ENCODE measurements around the gene TTLL5. TPM values are rescaled to one million over a fixed set of nuclear protein-coding genes. Genes with fewer than 3 reads are reported as not detected.

Gene TTLL5
- total RNA-seq, 3 donors from 2014 or later, result 21.9 to 66.6 (median 35.7) TPM

DNA sequence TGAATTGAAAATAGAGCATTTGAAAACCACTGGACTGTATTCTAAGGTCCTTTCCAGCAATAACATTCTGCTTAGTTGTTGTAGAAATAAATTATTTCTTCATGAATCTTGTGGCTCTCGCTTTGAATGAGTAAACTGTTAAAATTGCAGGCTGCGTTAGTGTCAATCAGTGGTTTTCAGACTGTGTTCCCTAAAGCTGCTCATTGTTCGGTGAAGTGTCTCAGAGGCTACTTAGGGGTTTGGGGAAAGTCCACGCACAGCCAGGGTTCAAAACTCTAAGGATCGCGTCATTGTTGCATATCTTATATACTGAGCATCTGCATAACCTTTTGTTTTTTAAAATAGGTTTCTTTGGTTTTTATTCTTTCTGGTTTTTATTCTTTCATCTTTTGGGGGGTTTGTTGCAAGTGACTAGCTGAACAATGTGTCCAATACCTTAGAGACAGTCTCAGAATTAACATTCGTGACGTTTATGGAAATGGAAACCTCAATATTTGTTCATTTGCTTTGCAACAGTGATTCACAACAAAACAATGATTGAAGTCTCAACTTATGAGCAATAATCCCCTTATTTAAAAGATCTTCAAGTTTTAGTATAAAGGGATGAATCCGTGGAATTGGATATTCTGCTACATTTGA lies 108.1 kb downstream of the TTLL5 start:
- Histone ChIP-seq H3K4me1 (no peaks in the 10 kb centered on the region), H3K4me3 (no peak overlapping the region), H3K27ac (no peak overlapping the region), H3K27me3 (no peaks in the 10 kb centered on the region), H3K36me3 (no peaks in the 10 kb centered on the region), H3K9me3 (no peaks in the 10 kb centered on the region)
- TF ChIP-seq POLR2A (IDR thresholded peaks at IDR 0.05) (no peak), POLR2AphosphoS5 (IDR thresholded peaks at IDR 0.05) (no peak)
- TF ChIP-seq, protein P1, sequence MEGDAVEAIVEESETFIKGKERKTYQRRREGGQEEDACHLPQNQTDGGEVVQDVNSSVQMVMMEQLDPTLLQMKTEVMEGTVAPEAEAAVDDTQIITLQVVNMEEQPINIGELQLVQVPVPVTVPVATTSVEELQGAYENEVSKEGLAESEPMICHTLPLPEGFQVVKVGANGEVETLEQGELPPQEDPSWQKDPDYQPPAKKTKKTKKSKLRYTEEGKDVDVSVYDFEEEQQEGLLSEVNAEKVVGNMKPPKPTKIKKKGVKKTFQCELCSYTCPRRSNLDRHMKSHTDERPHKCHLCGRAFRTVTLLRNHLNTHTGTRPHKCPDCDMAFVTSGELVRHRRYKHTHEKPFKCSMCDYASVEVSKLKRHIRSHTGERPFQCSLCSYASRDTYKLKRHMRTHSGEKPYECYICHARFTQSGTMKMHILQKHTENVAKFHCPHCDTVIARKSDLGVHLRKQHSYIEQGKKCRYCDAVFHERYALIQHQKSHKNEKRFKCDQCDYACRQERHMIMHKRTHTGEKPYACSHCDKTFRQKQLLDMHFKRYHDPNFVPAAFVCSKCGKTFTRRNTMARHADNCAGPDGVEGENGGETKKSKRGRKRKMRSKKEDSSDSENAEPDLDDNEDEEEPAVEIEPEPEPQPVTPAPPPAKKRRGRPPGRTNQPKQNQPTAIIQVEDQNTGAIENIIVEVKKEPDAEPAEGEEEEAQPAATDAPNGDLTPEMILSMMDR (IDR thresholded peaks at IDR 0.05), result no peak
- intact Hi-C loops (cut with DNase I; ENCODE audit: low total_unique reads), result no loop called here
- DNase-seq (ENCODE audit: low spot score in 2 of 2), result no peak

DNA sequence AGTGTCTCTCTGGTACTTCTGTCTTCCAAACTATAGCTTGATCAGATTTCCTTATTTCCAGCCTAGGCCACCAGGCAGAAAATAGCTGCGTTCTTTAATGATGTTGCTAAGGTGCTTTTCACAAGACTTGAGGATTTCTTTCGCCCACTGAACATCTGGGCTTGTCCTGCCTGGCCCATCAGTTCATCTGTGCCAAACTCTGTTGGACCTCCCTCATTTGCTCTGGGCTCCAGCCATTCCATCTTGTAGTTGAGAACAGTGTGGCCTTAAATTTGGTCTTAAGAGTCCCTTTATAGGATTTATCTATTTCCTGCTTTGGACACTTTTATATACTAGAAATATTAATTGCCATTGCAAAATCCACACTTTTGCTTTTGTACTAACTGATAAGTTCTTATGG lies 109.6 kb downstream of the TTLL5 start:
- no peaks in the 10 kb centered on the region for H3K27me3 ChIP-seq
- H3K27ac ChIP-seq, result no peak overlapping the region
- H3K4me3 ChIP-seq, result no peak overlapping the region
- no peaks in the 10 kb centered on the region for H3K9me3 ChIP-seq
- H3K4me1 ChIP-seq, result no peaks in the 10 kb centered on the region
- TF ChIP-seq POLR2A (IDR thresholded peaks at IDR 0.05) (no peak), POLR2AphosphoS5 (IDR thresholded peaks at IDR 0.05) (no peak)
- TF ChIP-seq, protein P1 (IDR thresholded peaks at IDR 0.05), result no peak
- DNase-seq (ENCODE audit: low spot score in 2 of 2), result no peak
- no peaks in the 10 kb centered on the region for H3K36me3 ChIP-seq
- intact Hi-C loops (cut with DNase I; ENCODE audit: low total_unique reads), result no loop called here

DNA sequence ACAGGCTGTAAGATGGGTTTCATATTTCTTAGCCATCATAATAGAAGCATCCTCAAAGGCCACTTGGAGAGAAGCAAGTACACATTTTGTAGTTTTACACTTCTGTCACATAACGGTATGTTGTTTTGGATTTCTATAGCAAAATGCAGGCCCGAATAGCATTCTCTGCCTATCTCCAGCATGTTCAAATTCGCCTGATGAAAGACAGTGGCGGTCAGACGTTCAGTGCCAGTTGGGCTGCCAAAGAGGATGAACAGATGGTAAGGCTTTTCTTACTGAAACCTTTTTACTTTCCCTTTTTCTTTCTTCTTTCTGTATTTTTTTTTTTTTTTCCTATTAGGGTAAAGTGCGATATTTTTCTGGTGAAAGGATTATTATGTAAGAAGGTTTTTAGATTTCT lies 110.5 kb downstream of the TTLL5 start:
- TF ChIP-seq, protein P1 (IDR thresholded peaks at IDR 0.05), result no peak
- TF ChIP-seq POLR2AphosphoS5 (IDR thresholded peaks at IDR 0.05) (no peak), POLR2A (IDR thresholded peaks at IDR 0.05) (no peak)
- Histone ChIP-seq H3K4me1 (no peaks in the 10 kb centered on the region), H3K4me3 (no peak overlapping the region), H3K9me3 (no peaks in the 10 kb centered on the region), H3K27me3 (no peaks in the 10 kb centered on the region), H3K27ac (no peak overlapping the region), H3K36me3 (no peaks in the 10 kb centered on the region)
- intact Hi-C loops (cut with DNase I; ENCODE audit: low total_unique reads), result no loop called here
- no peak for DNase-seq (ENCODE audit: low spot score in 2 of 2)

DNA sequence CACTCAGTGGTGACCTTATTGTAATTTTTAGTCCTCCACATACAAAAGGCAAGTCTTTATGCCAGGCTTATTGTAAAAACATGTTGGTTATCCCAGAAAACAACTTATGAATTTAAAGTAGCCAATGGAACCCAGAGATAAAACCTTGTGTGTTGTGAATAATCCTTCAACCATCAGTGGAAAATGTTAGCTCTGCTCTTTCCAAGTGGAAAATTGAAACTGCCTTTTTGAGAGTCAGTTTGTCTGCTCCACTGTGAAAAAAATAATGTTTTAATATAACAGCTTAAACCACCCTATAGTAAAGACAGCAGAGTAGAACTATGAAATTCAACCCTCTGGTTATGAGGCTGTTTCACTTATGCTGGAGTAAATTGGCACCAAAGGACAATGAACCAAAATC lies 112.0 kb downstream of the TTLL5 start:
- intact Hi-C loops (cut with DNase I; ENCODE audit: low total_unique reads), result no loop called here
- Histone ChIP-seq H3K36me3 (no peaks in the 10 kb centered on the region), H3K27ac (no peak overlapping the region), H3K9me3 (no peaks in the 10 kb centered on the region), H3K4me1 (no peaks in the 10 kb centered on the region), H3K4me3 (no peak overlapping the region), H3K27me3 (no peaks in the 10 kb centered on the region)
- TF ChIP-seq POLR2A (IDR thresholded peaks at IDR 0.05) (no peak), POLR2AphosphoS5 (IDR thresholded peaks at IDR 0.05) (no peak)
- TF ChIP-seq, protein P1 (IDR thresholded peaks at IDR 0.05), result no peak
- no peak for DNase-seq (ENCODE audit: low spot score in 2 of 2)

DNA sequence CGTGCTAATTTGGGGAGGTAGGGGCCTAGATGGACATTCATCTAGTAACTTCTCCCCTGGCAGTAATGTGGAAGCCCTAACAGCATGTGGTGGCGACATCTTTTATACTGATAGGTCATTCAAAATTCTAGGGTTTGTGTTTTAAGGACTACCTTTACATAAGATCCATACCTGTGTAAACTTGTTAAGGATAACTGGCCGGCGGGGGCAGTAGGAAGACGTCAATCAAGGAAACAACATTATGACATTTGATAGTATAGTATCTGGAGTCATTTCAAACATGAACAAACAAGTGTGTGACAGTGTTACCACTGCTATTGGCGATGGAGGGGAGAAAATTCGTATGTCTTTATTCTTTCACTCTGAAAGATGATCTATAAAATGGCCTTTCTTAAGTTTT lies 120.0 kb downstream of the TTLL5 start:
- no peak for DNase-seq (ENCODE audit: low spot score in 2 of 2)
- H3K4me1 ChIP-seq, result no peaks in the 10 kb centered on the region
- TF ChIP-seq POLR2A (IDR thresholded peaks at IDR 0.05), result no peak
- no peak for TF ChIP-seq POLR2AphosphoS5 (IDR thresholded peaks at IDR 0.05)
- TF ChIP-seq, protein P1 (IDR thresholded peaks at IDR 0.05), result no peak
- H3K27me3 ChIP-seq, result no peaks in the 10 kb centered on the region
- no peaks in the 10 kb centered on the region for H3K36me3 ChIP-seq
- no peak overlapping the region for H3K27ac ChIP-seq
- intact Hi-C loops (cut with DNase I; ENCODE audit: low total_unique reads), result no loop called here
- no peak overlapping the region for H3K4me3 ChIP-seq
- no peaks in the 10 kb centered on the region for H3K9me3 ChIP-seq
